ENCODE data around the gene RNF41. TPM values are rescaled to one million over a fixed set of nuclear protein-coding genes. Genes with fewer than 3 reads are reported as not detected.

Gene RNF41
- total RNA-seq, 2 donors from 2014 or later = 35.5 to 37.4 TPM

- ATAC-seq (no peak), DNase-seq (no peak)
- H3K27ac Mint-ChIP-seq = peak overlapping the region; percentile 99
- H3K4me3 Mint-ChIP-seq = peak overlapping the region; percentile 98
- peaks cover 44% of the 10 kb centered on the region for H3K4me1 Mint-ChIP-seq
- no peaks in the 10 kb centered on the region for H3K36me3 Mint-ChIP-seq (ENCODE audit: low read depth)
- no peaks in the 10 kb centered on the region for H3K27me3 Mint-ChIP-seq
- no peaks in the 10 kb centered on the region for H3K9me3 ChIP-seq (ENCODE audit: control insufficient read depth, low read length, poor library complexity, severe bottlenecking)
Observed at GRCh38 chr12:56220611-56221231, 1.0 kb downstream of the RNF41 start.

GRCh38 chr12:56219840-56220239, 1.9 kb downstream of the RNF41 start:
- Mint-ChIP-seq H3K4me3 (no peak overlapping the region), H3K27ac (no peak overlapping the region), H3K36me3 (ENCODE audit: low read depth) (peaks cover 2% of the 10 kb centered on the region), H3K4me1 (peaks cover 41% of the 10 kb centered on the region), H3K27me3 (no peaks in the 10 kb centered on the region)
- H3K9me3 ChIP-seq (ENCODE audit: control insufficient read depth, low read length, poor library complexity, severe bottlenecking) = no peaks in the 10 kb centered on the region
- ATAC-seq = no peak
- no peak for DNase-seq

DNA sequence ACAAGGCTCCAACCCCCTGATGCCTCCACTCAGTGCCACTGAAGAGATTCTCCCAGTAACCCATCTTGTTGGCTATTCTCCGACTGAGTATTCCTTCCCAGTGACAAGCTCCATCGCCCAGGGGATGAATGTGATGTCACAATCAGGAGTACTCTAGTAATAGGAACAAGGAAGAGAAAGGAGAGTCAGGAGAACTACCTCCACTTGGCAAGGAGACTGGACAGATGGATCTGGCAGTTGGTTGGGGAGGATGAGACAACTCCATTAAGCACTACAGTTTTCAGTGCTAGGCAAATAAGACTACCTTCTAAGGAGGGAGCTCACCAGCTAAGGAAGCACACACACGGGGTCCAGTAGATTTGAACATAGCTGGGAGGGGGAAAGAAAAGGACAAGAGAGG, 5.3 kb downstream of the RNF41 start:
- Mint-ChIP-seq H3K4me3 (no peak overlapping the region), H3K36me3 (ENCODE audit: low read depth) (peaks cover 4% of the 10 kb centered on the region), H3K27me3 (no peaks in the 10 kb centered on the region), H3K4me1 (peaks cover 22% of the 10 kb centered on the region), H3K27ac (peak overlapping the region; percentile 32)
- DNase-seq (no peak), ATAC-seq (no peak)
- H3K9me3 ChIP-seq (ENCODE audit: control insufficient read depth, low read length, poor library complexity, severe bottlenecking) = no peaks in the 10 kb centered on the region

DNA sequence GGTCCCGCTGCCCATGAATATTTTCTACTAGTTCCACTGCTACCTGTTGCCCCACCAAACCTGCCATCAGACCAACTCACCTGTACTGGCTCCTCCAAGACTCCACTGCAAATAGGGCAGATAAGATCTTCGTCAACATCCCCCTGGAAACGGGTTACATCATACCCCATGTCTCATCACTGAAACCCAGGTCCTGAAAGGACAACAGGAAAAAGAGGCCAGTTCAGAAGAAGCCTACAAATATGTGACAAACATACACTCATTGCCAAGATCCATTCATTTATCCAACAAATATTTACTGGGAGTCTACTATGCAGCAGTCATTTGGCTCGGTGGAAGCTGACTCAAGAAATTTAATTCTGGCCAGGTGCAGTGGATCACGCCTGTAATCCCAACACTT, 7.8 kb downstream of the RNF41 start:
- Mint-ChIP-seq H3K4me3 (no peak overlapping the region), H3K27ac (peak overlapping the region; percentile 27), H3K4me1 (peaks cover 14% of the 10 kb centered on the region), H3K27me3 (no peaks in the 10 kb centered on the region), H3K36me3 (ENCODE audit: low read depth) (peaks cover 7% of the 10 kb centered on the region)
- DNase-seq = no peak
- ATAC-seq = no peak
- H3K9me3 ChIP-seq (ENCODE audit: control insufficient read depth, low read length, poor library complexity, severe bottlenecking) = no peaks in the 10 kb centered on the region

- H3K9me3 ChIP-seq (ENCODE audit: control insufficient read depth, low read length, poor library complexity, severe bottlenecking) = no peaks in the 10 kb centered on the region
- no peak overlapping the region for H3K4me3 Mint-ChIP-seq
- H3K36me3 Mint-ChIP-seq (ENCODE audit: low read depth) = peaks cover 9% of the 10 kb centered on the region
- ATAC-seq = no peak
- H3K27ac Mint-ChIP-seq = no peak overlapping the region
- no peaks in the 10 kb centered on the region for H3K27me3 Mint-ChIP-seq
- H3K4me1 Mint-ChIP-seq = peaks cover 17% of the 10 kb centered on the region
- no peak for DNase-seq
Observed at GRCh38 chr12:56212361-56212760, 9.4 kb downstream of the RNF41 start.

DNA sequence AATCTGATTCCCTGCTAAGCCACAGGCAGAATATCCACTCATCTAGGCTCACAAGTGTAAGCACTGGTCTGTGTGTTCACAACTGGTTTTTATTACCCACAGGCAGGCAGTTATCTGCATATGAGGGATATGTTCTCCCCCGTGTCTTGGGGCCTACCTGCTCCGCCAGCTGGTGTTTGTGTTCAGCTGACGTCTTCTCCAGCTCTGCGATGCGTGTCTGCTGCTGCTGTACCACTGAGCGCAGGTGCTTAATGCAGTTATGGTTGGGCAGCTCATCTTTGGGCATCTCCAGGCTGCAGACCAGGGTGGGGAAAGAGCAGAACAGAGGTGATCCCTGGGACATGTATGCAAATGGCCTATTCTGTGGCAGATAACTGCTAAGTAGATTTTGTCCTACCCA, 13.7 kb downstream of the RNF41 start:
- H3K9me3 ChIP-seq (ENCODE audit: control insufficient read depth, low read length, poor library complexity, severe bottlenecking) = no peaks in the 10 kb centered on the region
- H3K27ac Mint-ChIP-seq = peak overlapping the region; percentile 72
- DNase-seq (no peak), ATAC-seq (peak; percentile 50)
- H3K4me1 Mint-ChIP-seq = peaks cover 15% of the 10 kb centered on the region
- peaks cover 11% of the 10 kb centered on the region for H3K36me3 Mint-ChIP-seq (ENCODE audit: low read depth)
- no peaks in the 10 kb centered on the region for H3K27me3 Mint-ChIP-seq
- H3K4me3 Mint-ChIP-seq = no peak overlapping the region

DNA sequence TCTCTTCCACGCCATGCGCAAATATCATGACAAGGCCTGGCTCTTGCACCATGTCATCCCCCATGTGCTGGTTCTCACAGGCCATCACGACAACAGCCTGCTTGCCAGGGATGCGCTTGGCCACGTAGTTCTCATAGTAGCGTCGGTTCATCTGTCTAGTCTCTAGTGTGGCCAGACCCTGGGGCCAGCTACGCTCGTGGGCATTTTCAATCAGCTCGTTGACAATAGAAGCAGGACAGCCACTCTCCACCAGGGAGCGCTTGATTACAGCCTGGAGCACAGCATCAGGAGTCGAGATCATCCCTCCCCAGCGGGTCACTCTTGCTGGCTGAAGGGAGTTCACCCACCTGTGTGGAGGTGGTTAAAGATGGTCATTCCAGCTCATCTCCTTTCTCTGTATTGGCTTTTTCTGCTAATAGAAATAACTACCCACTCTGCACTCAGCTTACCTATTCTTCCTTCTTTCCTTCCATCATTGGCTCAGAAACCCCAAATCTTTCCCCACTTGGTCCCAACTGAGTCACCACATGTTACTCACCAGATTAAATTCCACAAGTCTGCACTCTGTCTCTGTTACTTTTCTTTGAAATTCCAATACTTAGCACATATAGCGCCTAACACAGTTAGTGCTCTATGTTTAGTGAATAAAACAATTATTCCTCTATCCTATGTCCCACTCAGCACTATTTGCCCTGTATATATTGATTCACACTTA, 15.1 kb downstream of the RNF41 start:
- H3K4me1 Mint-ChIP-seq = peaks cover 16% of the 10 kb centered on the region
- DNase-seq (peak in 1 of 3 donors; percentile 21), ATAC-seq (peak; percentile 60)
- no peaks in the 10 kb centered on the region for H3K9me3 ChIP-seq (ENCODE audit: control insufficient read depth, low read length, poor library complexity, severe bottlenecking)
- H3K36me3 Mint-ChIP-seq (ENCODE audit: low read depth) = peaks cover 11% of the 10 kb centered on the region
- H3K4me3 Mint-ChIP-seq = peak overlapping the region; percentile 25
- no peaks in the 10 kb centered on the region for H3K27me3 Mint-ChIP-seq
- peak overlapping the region; percentile 67 for H3K27ac Mint-ChIP-seq

DNA sequence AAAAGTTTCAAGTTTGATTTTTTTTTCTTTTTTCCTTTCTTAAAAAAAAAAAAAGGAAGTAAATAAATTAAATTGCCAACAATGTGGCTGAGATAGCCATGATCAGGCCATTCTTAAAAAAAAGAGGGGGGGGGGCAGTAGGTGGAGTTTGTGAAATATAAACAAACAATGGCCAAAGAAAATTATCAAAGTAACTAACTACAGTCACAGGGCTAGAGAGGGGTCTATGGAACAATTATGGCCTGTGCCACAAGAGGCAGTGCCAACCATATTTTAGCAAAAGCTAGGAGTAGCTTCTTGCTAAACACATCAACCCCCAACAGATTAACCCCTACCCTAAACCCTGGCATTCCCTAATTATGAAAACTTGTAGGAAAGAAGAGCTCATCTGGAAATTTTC, 16.3 kb downstream of the RNF41 start:
- ATAC-seq = no peak
- Mint-ChIP-seq H3K27me3 (no peaks in the 10 kb centered on the region), H3K36me3 (ENCODE audit: low read depth) (peaks cover 8% of the 10 kb centered on the region), H3K4me3 (no peak overlapping the region), H3K27ac (no peak overlapping the region), H3K4me1 (peaks cover 13% of the 10 kb centered on the region)
- no peaks in the 10 kb centered on the region for H3K9me3 ChIP-seq (ENCODE audit: control insufficient read depth, low read length, poor library complexity, severe bottlenecking)
- DNase-seq = no peak

GRCh38 chr12:56204275-56204674, 17.4 kb downstream of the RNF41 start:
- Mint-ChIP-seq H3K4me3 (no peak overlapping the region), H3K27me3 (no peaks in the 10 kb centered on the region), H3K4me1 (peaks cover 13% of the 10 kb centered on the region), H3K36me3 (ENCODE audit: low read depth) (peaks cover 8% of the 10 kb centered on the region), H3K27ac (peak overlapping the region; percentile 41)
- no peaks in the 10 kb centered on the region for H3K9me3 ChIP-seq (ENCODE audit: control insufficient read depth, low read length, poor library complexity, severe bottlenecking)
- ATAC-seq (no peak), DNase-seq (no peak)

GRCh38 chr12:56202838-56203237, 18.9 kb downstream of the RNF41 start:
- ATAC-seq (no peak), DNase-seq (no peak)
- Mint-ChIP-seq H3K27ac (no peak overlapping the region), H3K4me1 (peaks cover 13% of the 10 kb centered on the region), H3K36me3 (ENCODE audit: low read depth) (peaks cover 8% of the 10 kb centered on the region), H3K4me3 (no peak overlapping the region), H3K27me3 (no peaks in the 10 kb centered on the region)
- H3K9me3 ChIP-seq (ENCODE audit: control insufficient read depth, low read length, poor library complexity, severe bottlenecking) = no peaks in the 10 kb centered on the region

DNA sequence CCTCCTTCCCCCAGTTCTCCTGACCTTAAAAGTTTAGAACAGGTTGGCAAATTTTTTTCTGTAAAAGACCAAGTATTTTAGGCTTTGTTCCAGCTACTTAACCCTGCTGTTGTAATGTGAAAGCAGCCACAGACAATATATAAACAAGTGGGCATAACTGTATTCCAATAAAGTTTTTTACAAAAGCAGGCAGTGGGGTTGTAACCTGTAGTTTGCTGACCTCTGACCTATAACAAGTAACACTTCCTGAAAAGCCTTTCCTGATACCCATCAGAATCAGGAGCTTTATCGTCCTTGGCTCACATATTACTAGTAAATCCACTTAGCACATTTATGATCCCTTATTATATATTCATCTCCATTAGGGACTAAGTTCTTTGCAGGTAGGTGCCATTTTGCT, 19.4 kb downstream of the RNF41 start:
- no peaks in the 10 kb centered on the region for H3K27me3 Mint-ChIP-seq
- ATAC-seq = no peak
- peaks cover 6% of the 10 kb centered on the region for H3K36me3 Mint-ChIP-seq (ENCODE audit: low read depth)
- no peak overlapping the region for H3K4me3 Mint-ChIP-seq
- DNase-seq = no peak
- H3K4me1 Mint-ChIP-seq = peaks cover 11% of the 10 kb centered on the region
- no peak overlapping the region for H3K27ac Mint-ChIP-seq
- no peaks in the 10 kb centered on the region for H3K9me3 ChIP-seq (ENCODE audit: control insufficient read depth, low read length, poor library complexity, severe bottlenecking)

DNA sequence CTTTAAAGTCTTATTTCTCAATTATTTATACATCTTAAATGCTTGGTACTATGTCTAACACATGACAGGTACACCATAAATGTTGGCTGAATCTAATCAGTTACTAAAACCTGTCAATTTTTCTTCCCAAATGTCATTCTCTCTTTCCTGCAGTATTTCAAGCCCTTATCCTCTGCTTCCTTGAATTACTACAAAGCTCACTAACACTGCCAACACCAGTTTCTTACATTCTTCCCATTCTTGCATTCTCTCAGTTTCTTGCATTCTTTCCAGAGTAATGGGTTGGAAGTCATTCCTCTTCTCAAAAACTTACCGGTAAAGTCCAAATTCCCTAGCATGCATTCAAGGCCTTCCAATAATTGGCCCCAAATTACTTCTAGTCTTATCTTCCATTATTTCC, 22.9 kb downstream of the RNF41 start:
- no peak overlapping the region for H3K4me3 Mint-ChIP-seq
- H3K9me3 ChIP-seq (ENCODE audit: control insufficient read depth, low read length, poor library complexity, severe bottlenecking) = no peaks in the 10 kb centered on the region
- peaks cover 8% of the 10 kb centered on the region for H3K4me1 Mint-ChIP-seq
- H3K27me3 Mint-ChIP-seq = no peaks in the 10 kb centered on the region
- no peak for ATAC-seq
- H3K36me3 Mint-ChIP-seq (ENCODE audit: low read depth) = peaks cover 7% of the 10 kb centered on the region
- no peak for DNase-seq
- H3K27ac Mint-ChIP-seq = peak overlapping the region; percentile 72

GRCh38 chr12:56197921-56198635, 23.6 kb downstream of the RNF41 start:
- Mint-ChIP-seq H3K4me3 (no peak overlapping the region), H3K36me3 (ENCODE audit: low read depth) (peaks cover 7% of the 10 kb centered on the region), H3K4me1 (peaks cover 13% of the 10 kb centered on the region), H3K27ac (peak overlapping the region; percentile 72), H3K27me3 (no peaks in the 10 kb centered on the region)
- no peaks in the 10 kb centered on the region for H3K9me3 ChIP-seq (ENCODE audit: control insufficient read depth, low read length, poor library complexity, severe bottlenecking)
- no peak for DNase-seq
- ATAC-seq = no peak

All from T-helper 17 cell (primary cell).